GM21360 (cell line): ENCODE data around the gene ATP6V1G2.
A peak's percentile ranks its signal among the peaks of the same experiment; 100 is the strongest.
"Not testable (repeated sequence)": the region's sequence is repeated elsewhere in the genome, so short reads cannot be mapped to it uniquely, and the experiment has no call there.

Experiments
- ATAC-seq: cut with Tn5 transposase; IDR thresholded peaks from one replicate; pipeline ENCODE4 v1.9.1; 2021; ENCODE audit warnings: mild to moderate bottlenecking, moderate library complexity; ENCODE audit not compliant: unreplicated experiment

The ATP6V1G2 gene

GRCh38 chr6:31575952-31576685 is 29.7 kb upstream of the ATP6V1G2 start:
- no peak for ATAC-seq

GRCh38 chr6:31575335-31575901 is 29.0 kb upstream of the ATP6V1G2 start, which contains the start of gene TNF:
Gene TNF (plus strand): TSS chr6:31575565. CDS start chr6:31575742, 177 bp downstream.
- no peak for ATAC-seq

GRCh38 chr6:31574106-31575061 is 28.0 kb upstream of the ATP6V1G2 start:
- ATAC-seq: no peak

- ATAC-seq: no peak
Measured at GRCh38 chr6:31573239-31574105, 27.1 kb upstream of the ATP6V1G2 start.

GRCh38 chr6:31572041-31572911 is 25.9 kb upstream of the ATP6V1G2 start, which contains the start of gene LTA:
Gene LTA (plus strand): TSS chr6:31572289. CDS start chr6:31572743, 454 bp downstream.
- peak; percentile 33 for ATAC-seq

- ATAC-seq: no peak
Measured at GRCh38 chr6:31569861-31570536, 23.6 kb upstream of the ATP6V1G2 start.

GRCh38 chr6:31568537-31568961 is 22.1 kb upstream of the ATP6V1G2 start:
- peak; percentile 55 for ATAC-seq

- ATAC-seq: no peak
Measured at GRCh38 chr6:31567531-31568370, 21.3 kb upstream of the ATP6V1G2 start.

GRCh38 chr6:31560697-31561058 is 14.3 kb upstream of the ATP6V1G2 start:
- no peak for ATAC-seq

- ATAC-seq: peak; percentile 39
Measured at GRCh38 chr6:31559958-31560696, 13.7 kb upstream of the ATP6V1G2 start.

- ATAC-seq: no peak
Measured at GRCh38 chr6:31559606-31559957, 13.2 kb upstream of the ATP6V1G2 start.

- ATAC-seq: no peak
Measured at GRCh38 chr6:31558631-31559500, 12.5 kb upstream of the ATP6V1G2 start.

GRCh38 chr6:31558318-31558625 is 11.9 kb upstream of the ATP6V1G2 start:
- no peak for ATAC-seq

- ATAC-seq: no peak
Measured at GRCh38 chr6:31557443-31558317, 11.3 kb upstream of the ATP6V1G2 start.

- no peak for ATAC-seq
Measured at GRCh38 chr6:31556307-31556706, 9.9 kb upstream of the ATP6V1G2 start.

GRCh38 chr6:31551371-31551770 is 5.0 kb upstream of the ATP6V1G2 start:
- ATAC-seq: not testable (repeated sequence)
